SK-N-SH treated with all-trans-retinoic acid at 6 μM for 48 hours (cell line): Measurements from ENCODE around the gene RAB40A.

Experiments
- ATAC-seq: fragments of 200-7000 bp; cut with Tn5 transposase; 3 replicates; pipeline ENCODE4 v1.9.1; 2020; ENCODE audit warnings: mild to moderate bottlenecking, moderate library complexity
- ARNTL ChIP-seq: fragments of 450-650 bp; formaldehyde crosslinking; IDR thresholded peaks from 2 replicates; pipeline ENCODE4 v1.5.0; 2020; ENCODE audit warnings: low read depth, mild to moderate bottlenecking, moderate library complexity, borderline replicate concordance
- BACH2 ChIP-seq: fragments of 250-450 bp; sonication (Bioruptor Pico); IDR thresholded peaks from 2 replicates; pipeline ENCODE4 v1.9.0; 2021; ENCODE audit warnings: mild to moderate bottlenecking, borderline replicate concordance
- CSDC2 ChIP-seq: fragments of 250-450 bp; sonication (Bioruptor Pico); IDR thresholded peaks from 2 replicates; pipeline ENCODE4 v1.5.0; 2020; ENCODE audit warnings: mild to moderate bottlenecking, moderate library complexity
- ESRRG ChIP-seq: fragments of 250-450 bp; sonication (Bioruptor Pico); IDR thresholded peaks from 2 replicates; pipeline ENCODE4 v1.6.1; 2021; ENCODE audit warnings: mild to moderate bottlenecking
- GLIS3 ChIP-seq: fragments of 250-450 bp; sonication (Bioruptor Pico); IDR thresholded peaks from 2 replicates; pipeline ENCODE4 v1.5.0; 2020; ENCODE audit warnings: mild to moderate bottlenecking, moderate library complexity
- ISL1 ChIP-seq: fragments of 250-450 bp; sonication (Bioruptor Pico); IDR thresholded peaks from 2 replicates; pipeline ENCODE4 v2.1.2; 2022; ENCODE audit warnings: mild to moderate bottlenecking, moderate library complexity
- PPARA ChIP-seq: fragments of 250-450 bp; sonication (Bioruptor Pico); IDR thresholded peaks from 2 replicates; pipeline ENCODE4 v1.5.0; 2020; ENCODE audit warnings: mild to moderate bottlenecking, borderline replicate concordance
- RARB ChIP-seq: fragments of 250-450 bp; sonication (Bioruptor Pico); IDR thresholded peaks from 2 replicates; pipeline ENCODE4 v1.8.0; 2021; ENCODE audit warnings: mild to moderate bottlenecking, moderate library complexity
- SNAI2 ChIP-seq: fragments of 250-450 bp; sonication (Bioruptor Pico); IDR thresholded peaks from 2 replicates; pipeline ENCODE4 v1.5.0; 2020; ENCODE audit warnings: mild to moderate bottlenecking, moderate library complexity
- TOX ChIP-seq: fragments of 250-450 bp; sonication (Bioruptor Pico); IDR thresholded peaks from 2 replicates; pipeline ENCODE4 v1.8.0; 2021; ENCODE audit warnings: mild to moderate bottlenecking, moderate library complexity, borderline replicate concordance
- ZC3H10 ChIP-seq: fragments of 250-450 bp; sonication (Bioruptor Pico); IDR thresholded peaks from 2 replicates; pipeline ENCODE4 v1.5.1; 2021; ENCODE audit warnings: mild to moderate bottlenecking, moderate library complexity
- ZFP3 ChIP-seq: fragments of 250-450 bp; sonication (Bioruptor Pico); IDR thresholded peaks from 2 replicates; pipeline ENCODE4 v1.5.0; 2020; ENCODE audit warnings: mild to moderate bottlenecking, moderate library complexity
- ZFP30 ChIP-seq: fragments of 450-650 bp; formaldehyde crosslinking; IDR thresholded peaks from 2 replicates; pipeline ENCODE4 v1.5.0; 2022; ENCODE audit warnings: mild to moderate bottlenecking, moderate library complexity
- ZNF565 ChIP-seq: fragments of 450-650 bp; formaldehyde crosslinking; conservative IDR thresholded peaks from 2 replicates; pipeline ENCODE4 v1.5.0; 2020; ENCODE audit warnings: low read depth, mild to moderate bottlenecking, moderate library complexity
- ZNF70 ChIP-seq: fragments of 450-650 bp; formaldehyde crosslinking; IDR thresholded peaks from 2 replicates; pipeline ENCODE4 v1.5.0; 2020; ENCODE audit warnings: mild to moderate bottlenecking, moderate library complexity
- ZNF8 ChIP-seq: fragments of 450-650 bp; formaldehyde crosslinking; IDR thresholded peaks from 2 replicates; pipeline ENCODE4 v1.5.0; 2020; ENCODE audit warnings: mild to moderate bottlenecking, moderate library complexity
- TF ChIP-seq, protein P1 (sequence below): fragments of 250-450 bp; sonication (Bioruptor Pico); IDR thresholded peaks from 2 replicates; pipeline ENCODE4 v1.5.1; 2021; ENCODE audit warnings: mild to moderate bottlenecking, moderate library complexity
- TF ChIP-seq, protein P2 (sequence below): fragments of 250-450 bp; sonication (Bioruptor Pico); IDR thresholded peaks from 2 replicates; pipeline ENCODE4 v1.8.0; 2021; ENCODE audit warnings: low read depth, mild to moderate bottlenecking, moderate library complexity, borderline replicate concordance
- TF ChIP-seq, protein P3 (sequence below): fragments of 250-450 bp; sonication (Bioruptor Pico); IDR thresholded peaks from 2 replicates; pipeline ENCODE4 v1.8.0; 2020; ENCODE audit warnings: mild to moderate bottlenecking, moderate library complexity, borderline replicate concordance
- TF ChIP-seq, protein P4 (sequence below): fragments of 250-450 bp; sonication (Bioruptor Pico); IDR thresholded peaks from 2 replicates; pipeline ENCODE4 v1.5.1; 2020; ENCODE audit warnings: low read depth, mild to moderate bottlenecking, moderate library complexity

Gene RAB40A

DNA sequence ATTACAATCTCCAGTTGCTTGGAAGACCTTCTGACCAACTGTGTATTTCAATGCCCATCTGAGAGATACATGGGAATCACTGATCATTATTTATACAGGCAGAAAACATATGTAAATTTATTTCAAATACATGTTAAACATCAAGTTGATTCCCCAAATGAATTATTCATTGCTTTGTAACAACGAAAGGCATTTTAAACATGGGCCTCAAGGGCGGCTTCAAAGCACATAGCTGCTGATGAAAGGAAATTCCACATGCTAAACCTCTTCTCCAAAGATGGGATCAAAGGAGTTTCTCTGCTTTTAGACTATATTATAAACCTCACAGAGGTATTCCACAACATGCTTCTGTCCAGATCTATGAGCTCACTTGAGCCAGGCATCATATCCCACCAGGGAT, 4.3 kb upstream of the RAB40A start:
- TF ChIP-seq GLIS3 (no peak), PPARA (CRISPR knock-in tag) (no peak)
- TF ChIP-seq, protein P1, sequence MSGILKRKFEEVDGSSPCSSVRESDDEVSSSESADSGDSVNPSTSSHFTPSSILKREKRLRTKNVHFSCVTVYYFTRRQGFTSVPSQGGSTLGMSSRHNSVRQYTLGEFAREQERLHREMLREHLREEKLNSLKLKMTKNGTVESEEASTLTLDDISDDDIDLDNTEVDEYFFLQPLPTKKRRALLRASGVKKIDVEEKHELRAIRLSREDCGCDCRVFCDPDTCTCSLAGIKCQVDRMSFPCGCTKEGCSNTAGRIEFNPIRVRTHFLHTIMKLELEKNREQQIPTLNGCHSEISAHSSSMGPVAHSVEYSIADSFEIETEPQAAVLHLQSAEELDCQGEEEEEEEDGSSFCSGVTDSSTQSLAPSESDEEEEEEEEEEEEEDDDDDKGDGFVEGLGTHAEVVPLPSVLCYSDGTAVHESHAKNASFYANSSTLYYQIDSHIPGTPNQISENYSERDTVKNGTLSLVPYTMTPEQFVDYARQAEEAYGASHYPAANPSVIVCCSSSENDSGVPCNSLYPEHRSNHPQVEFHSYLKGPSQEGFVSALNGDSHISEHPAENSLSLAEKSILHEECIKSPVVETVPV (CRISPR knock-in tag), result no peak
- TF ChIP-seq, protein P2, sequence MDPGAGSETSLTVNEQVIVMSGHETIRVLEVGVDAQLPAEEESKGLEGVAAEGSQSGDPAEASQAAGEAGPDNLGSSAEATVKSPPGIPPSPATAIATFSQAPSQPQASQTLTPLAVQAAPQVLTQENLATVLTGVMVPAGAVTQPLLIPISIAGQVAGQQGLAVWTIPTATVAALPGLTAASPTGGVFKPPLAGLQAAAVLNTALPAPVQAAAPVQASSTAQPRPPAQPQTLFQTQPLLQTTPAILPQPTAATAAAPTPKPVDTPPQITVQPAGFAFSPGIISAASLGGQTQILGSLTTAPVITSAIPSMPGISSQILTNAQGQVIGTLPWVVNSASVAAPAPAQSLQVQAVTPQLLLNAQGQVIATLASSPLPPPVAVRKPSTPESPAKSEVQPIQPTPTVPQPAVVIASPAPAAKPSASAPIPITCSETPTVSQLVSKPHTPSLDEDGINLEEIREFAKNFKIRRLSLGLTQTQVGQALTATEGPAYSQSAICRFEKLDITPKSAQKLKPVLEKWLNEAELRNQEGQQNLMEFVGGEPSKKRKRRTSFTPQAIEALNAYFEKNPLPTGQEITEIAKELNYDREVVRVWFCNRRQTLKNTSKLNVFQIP (CRISPR knock-in tag), result no peak
- no peak for ATAC-seq

DNA sequence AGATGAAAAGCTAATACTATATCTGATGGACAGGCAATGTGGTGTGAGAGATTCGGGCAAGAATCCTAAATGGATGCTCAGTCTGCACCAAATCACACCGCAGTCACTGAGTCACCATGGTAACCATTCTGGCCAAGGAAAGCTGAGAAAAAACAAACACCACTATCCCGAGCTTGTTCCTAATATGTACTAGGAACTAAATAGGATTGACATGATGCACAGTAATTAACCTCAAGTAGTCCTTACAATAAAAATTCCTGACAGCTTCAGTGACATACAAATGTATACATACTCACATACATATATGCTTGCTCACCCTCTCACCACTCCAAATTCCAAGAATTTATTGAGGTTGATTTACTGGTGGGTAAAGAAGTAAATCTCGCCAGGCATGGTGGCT, 1.1 kb upstream of the RAB40A start:
- TF ChIP-seq SNAI2 (CRISPR knock-in tag) (no peak), ZFP30 (CRISPR knock-in tag) (no peak), PPARA (CRISPR knock-in tag) (no peak), ARNTL (CRISPR knock-in tag) (no peak), ZFP3 (no peak)
- TF ChIP-seq, all 23 proteins: peak for 0
- no peak for ATAC-seq

DNA sequence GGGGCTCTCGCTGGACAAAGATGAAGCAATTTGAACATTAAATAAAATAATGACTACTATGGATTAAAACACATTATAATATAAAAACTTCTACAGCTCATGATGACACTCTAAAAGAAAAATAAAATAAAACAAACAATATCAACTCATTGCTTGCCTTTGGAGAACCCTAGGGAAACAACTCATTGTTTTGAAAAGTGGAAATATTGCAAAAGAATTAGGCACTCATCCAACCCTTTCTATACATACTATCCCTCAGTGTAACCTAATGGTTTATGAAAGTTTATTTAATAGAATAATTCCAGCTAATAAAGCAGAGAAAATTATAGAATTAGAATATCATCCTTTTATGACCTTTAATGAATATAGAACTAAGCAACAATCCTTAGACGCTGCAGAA, 718 bp downstream of the RAB40A start:
- TF ChIP-seq GLIS3 (no peak), TOX (CRISPR knock-in tag) (no peak), BACH2 (CRISPR knock-in tag) (no peak), ZNF565 (no peak), ZNF8 (CRISPR knock-in tag) (no peak), SNAI2 (CRISPR knock-in tag) (no peak), ZFP3 (no peak), ARNTL (CRISPR knock-in tag) (no peak), ISL1 (CRISPR knock-in tag) (no peak), ESRRG (no peak), ZFP30 (CRISPR knock-in tag) (no peak)
- TF ChIP-seq, protein P3, sequence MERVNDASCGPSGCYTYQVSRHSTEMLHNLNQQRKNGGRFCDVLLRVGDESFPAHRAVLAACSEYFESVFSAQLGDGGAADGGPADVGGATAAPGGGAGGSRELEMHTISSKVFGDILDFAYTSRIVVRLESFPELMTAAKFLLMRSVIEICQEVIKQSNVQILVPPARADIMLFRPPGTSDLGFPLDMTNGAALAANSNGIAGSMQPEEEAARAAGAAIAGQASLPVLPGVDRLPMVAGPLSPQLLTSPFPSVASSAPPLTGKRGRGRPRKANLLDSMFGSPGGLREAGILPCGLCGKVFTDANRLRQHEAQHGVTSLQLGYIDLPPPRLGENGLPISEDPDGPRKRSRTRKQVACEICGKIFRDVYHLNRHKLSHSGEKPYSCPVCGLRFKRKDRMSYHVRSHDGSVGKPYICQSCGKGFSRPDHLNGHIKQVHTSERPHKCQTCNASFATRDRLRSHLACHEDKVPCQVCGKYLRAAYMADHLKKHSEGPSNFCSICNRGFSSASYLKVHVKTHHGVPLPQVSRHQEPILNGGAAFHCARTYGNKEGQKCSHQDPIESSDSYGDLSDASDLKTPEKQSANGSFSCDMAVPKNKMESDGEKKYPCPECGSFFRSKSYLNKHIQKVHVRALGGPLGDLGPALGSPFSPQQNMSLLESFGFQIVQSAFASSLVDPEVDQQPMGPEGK (CRISPR knock-in tag), result no peak
- TF ChIP-seq, protein P1 (CRISPR knock-in tag), result no peak
- no peak for ATAC-seq

DNA sequence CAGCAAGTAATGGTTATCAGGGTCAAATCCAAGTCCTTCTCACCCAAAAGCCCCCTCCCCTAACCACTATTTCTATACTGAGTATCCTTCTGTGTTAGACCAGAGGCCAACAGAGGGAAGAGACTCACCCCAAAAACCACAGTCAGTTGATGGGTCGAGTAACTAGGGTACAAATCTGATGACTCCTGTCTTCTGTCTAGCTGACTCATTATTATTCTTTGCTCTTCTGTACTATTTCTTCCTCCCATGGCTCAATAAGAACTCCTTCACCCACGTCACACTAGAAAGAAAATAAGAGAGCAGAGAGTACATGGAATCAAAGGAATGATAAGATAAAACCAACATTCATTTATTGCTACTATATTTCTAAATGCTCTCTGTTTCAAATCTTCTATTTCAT, 2.0 kb downstream of the RAB40A start:
- no peak for ATAC-seq
- TF ChIP-seq ZNF8 (CRISPR knock-in tag), result no peak
- TF ChIP-seq ZFP3, result no peak
- TF ChIP-seq PPARA (CRISPR knock-in tag), result no peak
- no peak for TF ChIP-seq GLIS3
- no peak for TF ChIP-seq ZNF70 (CRISPR knock-in tag)
- TF ChIP-seq ARNTL (CRISPR knock-in tag), result no peak
- no peak for TF ChIP-seq RARB (CRISPR knock-in tag)
- no peak for TF ChIP-seq ZC3H10 (CRISPR knock-in tag)
- TF ChIP-seq ZFP30 (CRISPR knock-in tag), result no peak
- TF ChIP-seq, protein P1 (CRISPR knock-in tag), result no peak
- TF ChIP-seq ZNF565, result no peak
- no peak for TF ChIP-seq SNAI2 (CRISPR knock-in tag)
- TF ChIP-seq, protein P4, sequence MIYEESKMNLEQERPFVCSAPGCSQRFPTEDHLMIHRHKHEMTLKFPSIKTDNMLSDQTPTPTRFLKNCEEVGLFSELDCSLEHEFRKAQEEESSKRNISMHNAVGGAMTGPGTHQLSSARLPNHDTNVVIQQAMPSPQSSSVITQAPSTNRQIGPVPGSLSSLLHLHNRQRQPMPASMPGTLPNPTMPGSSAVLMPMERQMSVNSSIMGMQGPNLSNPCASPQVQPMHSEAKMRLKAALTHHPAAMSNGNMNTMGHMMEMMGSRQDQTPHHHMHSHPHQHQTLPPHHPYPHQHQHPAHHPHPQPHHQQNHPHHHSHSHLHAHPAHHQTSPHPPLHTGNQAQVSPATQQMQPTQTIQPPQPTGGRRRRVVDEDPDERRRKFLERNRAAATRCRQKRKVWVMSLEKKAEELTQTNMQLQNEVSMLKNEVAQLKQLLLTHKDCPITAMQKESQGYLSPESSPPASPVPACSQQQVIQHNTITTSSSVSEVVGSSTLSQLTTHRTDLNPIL (CRISPR knock-in tag), result no peak
- no peak for TF ChIP-seq CSDC2 (CRISPR knock-in tag)
- no peak for TF ChIP-seq BACH2 (CRISPR knock-in tag)
